Left cardiac atrium (tissue), 4 donors: Measurements from ENCODE around the gene ADAM15. TPM values are rescaled to one million over a fixed set of nuclear protein-coding genes. Genes with fewer than 3 reads are reported as not detected.
A peak's percentile ranks its signal among the peaks of the same experiment; 100 is the strongest.

Source experiments
- ATAC-seq, 2 donors: fragments of 200-7000 bp; cut with Tn5 transposase; one replicate each; pipeline ENCODE4 v1.9.1; 2020; ENCODE audit warnings: mild to moderate bottlenecking in 2 of 2, moderate library complexity in 2 of 2
- DNase-seq: peaks from one replicate; pipeline ENCODE4 v3.0.0-alpha.2; 2020
- intact Hi-C, 2 donors: fragments of 100-400 bp; cut with DNase I; formaldehyde crosslinking; loops; one replicate each; pipeline versions ENCODE4 v1.14.1 to v1.15.1; 2022 to 2023
- total RNA-seq, 2 donors: library from RNA; stranded (reverse); fragmentation: NEBNext Ultra II Directional; extraction: Animal tissue kit (Norgen Biotek cat#: 25700); gene quantifications; one replicate each; pipeline ENCODE4 v1.2.1, GENCODE V29; 2021
- donor health status: DM: no; HTN: yes; CAD: no.
- donor health status: DM: no; HTN: yes; CAD: no; lungs with severe emphysema.
- donor health status: DM: yes; HTN: yes; CAD: no.
- donor health status: Dilated cardiomyopathy.

The ADAM15 gene
- total RNA-seq, 2 donors from 2014 or later, result 108 to 142 TPM

DNA sequence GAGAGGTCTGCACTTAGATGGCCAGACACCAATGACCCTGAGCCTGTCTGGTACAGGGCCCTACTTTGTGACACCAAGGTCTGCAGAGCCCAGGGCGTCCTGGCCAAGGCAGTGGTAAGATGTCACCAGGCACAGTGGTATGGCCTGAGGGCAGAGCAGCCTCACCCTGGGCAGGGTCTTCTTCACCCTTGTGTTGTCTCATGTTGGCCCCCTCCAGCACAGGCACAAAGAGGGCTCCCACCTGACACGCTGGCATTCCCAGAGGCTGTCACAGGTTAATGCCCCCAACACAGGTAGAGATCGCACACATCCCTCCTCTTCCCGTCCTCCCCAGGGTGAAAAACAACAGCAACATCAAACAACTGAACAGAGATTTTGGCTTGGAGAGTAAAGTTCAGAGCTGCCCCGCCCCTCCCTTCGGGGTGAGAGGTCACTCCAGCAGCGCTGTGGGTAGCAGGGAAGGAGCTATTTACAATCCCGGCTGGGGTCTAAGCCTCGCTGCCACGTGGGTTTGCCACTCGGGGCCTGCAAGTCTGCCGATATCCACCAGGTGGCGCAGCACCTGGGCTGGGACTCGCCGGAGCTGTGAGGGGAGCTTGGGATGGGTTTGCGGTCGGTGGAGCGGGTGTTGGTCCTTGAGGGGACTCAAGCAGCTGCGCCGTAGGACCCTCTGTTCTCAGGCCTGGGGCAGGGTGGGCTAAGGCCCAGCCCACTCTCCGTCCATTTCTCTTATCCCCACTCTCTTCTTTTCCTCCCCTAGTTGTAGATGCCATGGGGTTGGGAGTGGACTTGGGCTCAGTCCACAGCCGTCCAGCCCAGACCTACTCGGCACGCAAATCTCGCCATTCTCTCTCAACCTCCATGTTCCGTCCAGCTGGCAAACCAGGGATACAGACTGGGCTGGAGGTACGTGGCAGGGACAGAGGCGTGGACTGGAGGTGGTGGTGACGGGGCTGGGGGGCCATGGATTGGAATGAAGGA lies 40.2 kb downstream of the ADAM15 start:
- intact Hi-C loops, result loop anchor here (1.0 to 5.0 kb wide), 3 partner anchors 36 to 76 kb away; partner anchors contain the start of gene EFNA1 (in 1 of the 2)
- peak; percentile 62 for ATAC-seq
- DNase-seq, result peak; percentile 84

DNA sequence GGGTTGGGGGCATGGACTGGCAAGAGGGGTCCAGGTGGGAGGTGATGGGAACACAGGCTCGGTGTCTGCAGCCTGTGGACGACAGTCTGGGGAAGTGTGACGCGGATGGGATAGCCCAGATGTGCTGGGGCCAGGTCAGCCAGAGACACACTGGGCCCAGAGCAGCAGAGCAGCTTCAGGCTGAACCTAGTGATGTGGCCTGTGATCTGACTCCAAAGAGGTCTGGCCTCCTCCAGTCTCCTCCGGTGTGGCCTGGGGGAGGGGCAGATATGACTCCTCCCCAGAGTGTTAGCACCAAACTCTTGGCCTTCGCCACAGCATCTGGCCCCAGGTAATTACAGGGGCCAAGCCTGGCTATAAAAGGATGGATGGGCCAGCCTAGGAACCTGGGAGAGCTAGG lies 41.0 kb downstream of the ADAM15 start:
- DNase-seq (no peak), ATAC-seq (no peak)
- intact Hi-C loops, result loop anchor here (2.0 to 5.0 kb wide), 2 partner anchors 35 to 75 kb away; partner anchors contain the start of gene EFNA1 (in 1 of the 2)

DNA sequence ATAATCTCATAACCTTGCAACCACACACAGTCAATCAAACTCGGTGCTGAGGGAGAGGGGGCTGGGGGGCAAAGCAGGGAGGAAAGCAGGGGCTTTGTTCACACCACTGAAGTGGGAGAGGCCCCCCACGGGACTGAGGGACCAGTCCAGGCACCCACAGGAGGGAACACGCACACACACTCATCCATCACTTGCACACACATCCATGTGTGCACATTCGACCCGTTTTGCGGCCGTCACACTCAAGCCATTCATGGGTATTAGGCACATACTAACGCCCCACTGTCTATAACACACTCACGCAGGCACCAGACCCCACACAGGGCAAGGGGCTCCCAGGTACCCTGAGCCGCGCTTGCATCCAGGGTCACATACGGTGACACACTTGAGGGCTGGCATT lies 41.5 kb downstream of the ADAM15 start:
- no peak for DNase-seq
- intact Hi-C loops, result loop anchor here (2.0 to 5.0 kb wide), 2 partner anchors 35 to 74 kb away; partner anchors contain the start of gene EFNA1 (in 1 of the 2)
- ATAC-seq, result no peak

DNA sequence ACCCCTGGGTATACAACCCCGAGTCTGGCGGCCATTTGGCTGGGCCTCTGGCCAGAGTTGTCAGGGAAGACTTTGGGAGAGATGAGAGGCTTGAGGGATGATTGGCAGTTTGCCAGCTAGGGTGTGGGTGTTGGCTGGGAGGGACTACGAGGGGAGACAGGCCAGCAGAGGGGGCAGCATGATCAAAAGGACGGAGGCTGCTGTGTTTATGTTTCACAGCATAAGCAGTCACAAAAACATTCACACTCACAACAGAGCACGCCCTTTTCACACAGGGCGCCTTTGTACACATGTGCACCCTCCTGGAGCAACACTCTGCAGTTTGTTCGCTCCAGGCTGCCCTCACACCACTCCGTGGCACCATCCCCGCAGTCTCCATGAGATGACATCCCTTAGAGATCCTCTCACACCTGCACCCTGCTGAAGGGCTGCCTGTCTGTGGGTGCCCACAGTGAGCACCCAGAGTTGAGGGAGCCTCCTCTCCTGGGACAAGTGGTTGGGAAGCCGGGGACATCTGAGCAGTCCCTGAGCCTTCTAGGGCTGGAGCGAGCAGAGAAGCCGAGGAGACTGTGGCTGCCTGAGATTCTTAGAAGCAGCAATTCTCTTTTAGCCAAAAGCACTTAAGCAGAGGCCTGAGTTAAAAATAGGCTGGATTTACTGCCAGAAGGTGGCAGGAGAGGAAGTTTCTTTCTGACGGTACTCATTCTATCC lies 43.0 kb downstream of the ADAM15 start:
- DNase-seq (peak; percentile 75), ATAC-seq (peak; percentile 62 to 67)
- intact Hi-C loops, result loop anchor here (2.0 to 5.0 kb wide), 2 partner anchors 33 to 73 kb away; partner anchors contain the start of gene EFNA1 (in 1 of the 2)

DNA sequence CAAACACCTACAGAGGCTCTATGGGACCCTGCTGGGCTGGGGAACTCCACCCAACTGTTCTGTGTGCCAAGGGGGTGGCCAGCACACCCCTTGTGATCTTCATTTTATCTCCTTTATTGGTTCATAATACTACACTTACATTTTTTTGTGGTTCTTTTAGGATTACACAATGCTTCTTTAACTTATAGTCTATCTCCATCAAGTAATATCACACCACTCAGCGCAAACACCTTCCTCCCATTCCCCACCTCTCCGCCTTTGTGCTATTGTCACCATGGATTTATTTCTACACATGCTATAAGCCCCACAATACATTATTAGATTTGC lies 43.5 kb downstream of the ADAM15 start:
- no peak for DNase-seq
- intact Hi-C loops, result loop anchor here in 1 of 2 donors (5.0 kb wide), 1 partner anchor 33 kb away; the partner anchor contains the start of gene EFNA1
- no peak for ATAC-seq

DNA sequence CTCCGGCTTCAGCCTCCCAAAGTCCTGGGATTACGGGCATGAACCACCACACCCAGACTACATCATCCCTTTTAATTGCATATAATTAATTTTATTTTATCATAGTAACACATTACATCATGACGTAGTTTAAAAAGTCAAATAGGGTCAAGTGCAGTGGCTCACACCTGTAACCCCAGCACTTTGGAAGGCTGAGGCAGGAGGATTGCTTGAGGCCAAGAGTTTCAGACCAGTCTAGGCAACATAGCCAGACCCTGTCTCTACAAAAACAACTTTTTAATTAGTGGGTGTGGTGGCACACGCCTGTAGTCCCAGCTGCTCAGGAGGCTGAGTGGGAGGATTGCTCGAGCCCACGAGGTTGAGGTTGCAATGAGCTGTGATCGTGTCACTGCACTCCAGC lies 48.2 kb downstream of the ADAM15 start:
- DNase-seq (no peak), ATAC-seq (no peak)
- intact Hi-C loops, result no loop called here

DNA sequence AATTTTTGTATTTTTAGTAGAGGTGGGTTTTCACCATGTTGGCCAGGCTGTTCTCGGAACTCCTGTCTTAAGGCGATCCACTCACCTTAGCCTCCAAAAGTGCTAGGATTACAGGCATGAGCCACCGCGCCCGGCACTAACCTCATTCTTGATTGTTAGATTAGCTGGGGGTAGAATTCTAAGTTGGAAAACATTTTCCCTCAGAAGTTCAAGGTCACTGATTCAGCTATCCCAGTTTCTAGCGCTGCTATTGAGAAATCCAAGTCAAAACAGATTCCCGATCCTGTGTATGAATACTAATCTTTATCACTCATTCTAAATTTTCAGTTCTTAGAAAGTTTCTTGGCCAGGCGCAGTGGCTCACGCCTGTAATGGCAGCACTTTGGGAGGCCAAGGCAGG lies 52.2 kb downstream of the ADAM15 start:
- intact Hi-C loops, result no loop called here
- DNase-seq (no peak), ATAC-seq (no peak)

DNA sequence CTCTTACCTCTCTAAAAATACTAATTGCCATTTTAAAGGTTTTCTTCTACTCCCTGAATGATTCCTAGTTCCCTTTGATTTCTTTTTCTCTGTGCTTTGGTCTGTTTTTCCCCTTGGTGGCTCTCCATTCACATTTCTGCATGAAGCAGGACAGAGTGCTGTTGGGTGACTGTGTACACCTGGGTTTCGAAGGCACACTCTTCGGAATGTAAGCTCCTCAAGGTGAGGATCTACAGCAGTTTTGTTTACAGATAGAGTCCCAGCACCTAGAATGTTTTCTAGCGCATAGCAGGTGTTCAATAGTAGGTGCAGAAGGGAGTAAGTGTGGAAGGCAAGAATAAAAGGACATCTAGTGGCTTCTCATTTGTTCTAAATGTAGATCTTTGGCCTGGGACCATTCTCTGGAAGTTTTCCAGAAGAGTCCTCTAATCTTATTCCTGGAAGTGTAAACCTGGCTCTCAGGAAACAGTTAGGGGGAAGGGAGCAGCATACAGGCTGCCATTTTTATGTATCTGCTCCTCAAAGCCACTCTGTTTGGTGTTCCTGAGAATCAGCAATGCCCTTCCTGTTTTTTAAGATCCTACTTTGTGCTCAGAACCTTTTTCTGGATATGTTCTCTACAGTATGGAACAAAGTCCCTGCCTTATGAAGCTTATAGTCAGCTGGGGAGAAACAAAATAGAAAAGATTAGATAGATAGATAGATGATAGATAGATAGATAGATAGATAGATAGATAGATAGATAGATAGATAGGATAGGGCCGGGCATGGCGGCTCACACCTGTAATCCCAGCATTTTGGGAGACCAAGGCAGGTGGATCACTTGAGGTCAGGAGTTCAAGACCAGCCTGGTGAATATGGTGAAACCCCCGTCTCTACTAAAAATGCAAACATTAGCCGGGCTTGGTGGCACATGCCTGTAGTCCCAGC lies 53.8 kb downstream of the ADAM15 start:
- intact Hi-C loops, result no loop called here
- DNase-seq (no peak), ATAC-seq (peak in 1 of 2 donors; percentile 43)

DNA sequence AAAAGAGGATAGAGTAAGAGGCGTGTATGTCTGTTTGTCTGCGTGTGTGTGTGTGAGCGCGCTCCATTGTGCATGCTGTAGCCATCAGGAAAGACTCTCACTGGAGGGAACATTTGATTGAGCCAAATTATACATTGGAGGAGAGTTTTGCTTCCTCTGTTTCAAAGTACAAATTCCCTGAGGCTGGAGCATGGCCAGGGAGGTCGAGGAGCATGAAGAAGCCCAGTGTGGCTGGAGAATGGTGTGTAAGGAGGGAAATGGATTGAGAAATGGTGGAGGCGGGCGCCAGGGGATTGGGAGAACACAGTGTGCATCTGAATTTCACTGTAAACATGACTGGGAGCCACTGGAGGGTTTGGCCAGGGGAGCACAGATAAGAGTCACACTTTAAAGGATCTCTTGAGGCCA lies 54.5 kb downstream of the ADAM15 start:
- intact Hi-C loops, result no loop called here
- DNase-seq, result peak; percentile 74
- ATAC-seq, result peak; percentile 66 to 81

DNA sequence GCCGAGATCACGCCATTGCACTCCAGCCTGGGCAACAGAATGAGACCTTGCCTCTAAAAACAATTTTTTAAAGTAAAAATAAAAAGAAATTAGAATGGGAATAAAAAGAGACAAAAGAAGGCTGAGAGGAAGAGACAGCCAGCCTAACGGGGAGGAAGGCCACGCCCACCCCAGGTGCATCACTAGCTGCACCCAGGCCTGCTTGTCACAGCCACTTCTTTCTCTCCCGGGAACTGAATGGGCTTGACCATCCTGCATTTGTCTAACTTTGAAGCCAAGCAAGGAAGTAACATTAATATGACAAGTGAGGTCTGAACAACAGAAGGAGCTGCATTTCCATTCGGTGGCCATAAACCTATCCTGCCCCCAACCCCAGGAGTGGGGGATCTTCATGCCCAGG lies 55.7 kb downstream of the ADAM15 start:
- DNase-seq (no peak), ATAC-seq (no peak)
- intact Hi-C loops, result no loop called here

DNA sequence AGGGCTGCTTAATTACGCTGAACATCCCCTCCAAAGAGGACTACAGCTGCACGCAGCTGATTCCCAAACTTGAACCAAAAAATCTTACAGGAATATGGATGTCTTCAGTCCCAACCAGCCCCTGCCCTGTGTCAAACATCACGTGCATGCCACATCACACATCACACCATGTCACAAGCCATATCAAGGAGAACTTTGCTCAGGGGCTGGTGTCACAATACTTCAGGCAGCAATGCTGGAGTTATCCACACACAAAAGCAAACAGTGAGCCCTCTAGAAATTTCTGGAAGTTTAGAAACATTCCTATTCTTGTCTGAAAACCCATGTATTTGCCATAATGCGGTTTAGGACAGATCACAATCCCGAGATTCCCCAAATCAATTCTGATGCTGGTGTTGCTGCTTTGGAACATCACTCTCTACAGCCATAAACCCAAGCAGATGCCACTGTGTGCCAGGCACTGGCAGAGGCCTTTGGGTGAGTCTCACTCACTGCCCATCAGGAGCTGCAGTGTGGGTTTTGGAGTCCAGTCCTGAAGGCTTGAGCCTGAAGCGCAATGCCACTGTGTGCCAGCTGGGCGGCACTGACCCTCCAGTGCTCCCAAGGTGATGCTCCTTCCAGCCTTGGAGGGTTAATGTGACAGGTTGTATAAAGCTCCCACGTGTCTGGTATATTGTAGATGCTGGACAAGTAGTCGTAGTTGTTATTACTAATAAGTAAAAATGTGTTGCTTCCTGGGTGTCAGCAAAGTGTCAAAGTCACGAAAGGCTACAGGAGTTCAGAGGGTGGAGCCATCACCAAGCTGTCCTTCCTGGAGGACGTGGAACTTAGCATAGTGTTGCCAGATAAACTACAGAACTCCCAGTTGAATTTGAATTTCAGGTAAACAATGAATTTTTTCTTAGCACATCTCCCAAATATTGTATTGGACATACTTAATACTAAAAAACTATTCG lies 56.5 kb downstream of the ADAM15 start:
- intact Hi-C loops, result no loop called here
- DNase-seq (no peak), ATAC-seq (no peak)

DNA sequence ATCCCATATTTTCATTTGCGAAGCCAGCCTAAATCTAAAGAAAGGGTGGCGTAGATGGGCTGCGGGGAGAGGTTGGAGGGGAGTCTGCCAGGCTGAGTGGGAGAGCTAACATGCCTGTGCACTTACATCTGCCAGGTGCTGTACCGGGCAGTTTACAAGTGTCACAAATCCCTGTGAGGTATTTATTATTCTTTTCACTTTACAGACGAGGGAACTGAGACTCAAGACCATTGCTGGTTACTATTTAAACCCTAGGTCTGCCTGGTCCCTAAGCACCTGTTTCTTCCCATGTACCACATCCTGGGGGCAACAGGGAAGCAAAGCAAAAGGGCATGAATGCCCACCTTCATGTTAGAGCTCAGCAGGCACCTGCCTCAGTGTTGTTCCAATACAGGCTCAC lies 57.2 kb downstream of the ADAM15 start:
- intact Hi-C loops, result no loop called here
- ATAC-seq, result no peak

DNA sequence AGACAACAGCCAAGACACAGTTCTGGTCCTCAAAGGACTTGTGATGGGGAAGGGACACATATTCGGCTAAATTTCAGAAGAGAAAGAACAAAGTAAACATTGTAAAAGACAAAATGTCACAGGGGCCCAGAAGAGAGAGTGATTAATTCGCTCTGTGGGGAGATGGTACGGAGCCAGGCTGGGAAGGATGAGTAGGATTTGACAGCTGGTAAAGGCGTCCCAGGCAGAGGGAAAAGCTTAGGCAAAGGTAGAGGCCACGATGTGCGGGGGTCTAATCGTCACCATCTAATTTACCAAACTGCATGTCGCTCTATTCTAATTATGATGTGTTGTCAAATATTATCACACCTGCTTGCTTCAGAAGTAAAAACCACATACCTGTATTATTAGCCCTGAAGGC lies 59.3 kb downstream of the ADAM15 start:
- intact Hi-C loops, result no loop called here
- ATAC-seq, result no peak

More for the DNA sequence above, 57.2 kb downstream of the ADAM15 start:
- DNase-seq, result no peak

DNA sequence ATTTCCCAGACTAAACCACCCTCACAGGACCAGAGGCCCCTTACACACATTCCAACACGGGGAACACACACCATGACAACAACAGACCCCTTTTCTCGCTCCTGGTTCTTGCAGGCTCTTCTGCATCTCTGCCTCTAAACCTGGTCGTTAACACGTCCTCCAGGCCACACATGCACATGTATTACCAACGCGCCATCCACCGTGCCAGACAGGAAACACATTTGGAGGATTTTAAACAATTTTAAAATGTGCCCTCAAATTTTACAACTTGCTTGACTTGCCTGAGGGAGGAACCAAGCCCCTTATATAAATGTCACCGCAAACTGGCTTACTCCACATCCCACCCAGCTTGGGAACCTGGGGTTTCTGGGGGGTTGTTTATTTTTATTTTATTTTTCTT lies 59.7 kb downstream of the ADAM15 start:
- ATAC-seq, result no peak
- intact Hi-C loops, result no loop called here
- no peak for DNase-seq

More for the DNA sequence above, 59.3 kb downstream of the ADAM15 start:
- no peak for DNase-seq
